GM18499 (cell line): ENCODE results near the gene CYP2W1.
"Not testable (repeated sequence)": the region's sequence is repeated elsewhere in the genome, so short reads cannot be mapped to it uniquely, and the experiment has no call there.

Source experiments
- ATAC-seq: cut with Tn5 transposase; IDR thresholded peaks from one replicate; pipeline ENCODE4 v1.9.1; 2021; ENCODE audit warnings: moderate number of reproducible peaks; ENCODE audit not compliant: insufficient read depth, unreplicated experiment

Gene CYP2W1

GRCh38 chr7:1024876-1025742 lies 42.1 kb downstream of the CYP2W1 start:
- no peak for ATAC-seq

GRCh38 chr7:1025743-1026581 lies 43.0 kb downstream of the CYP2W1 start:
- no peak for ATAC-seq

DNA sequence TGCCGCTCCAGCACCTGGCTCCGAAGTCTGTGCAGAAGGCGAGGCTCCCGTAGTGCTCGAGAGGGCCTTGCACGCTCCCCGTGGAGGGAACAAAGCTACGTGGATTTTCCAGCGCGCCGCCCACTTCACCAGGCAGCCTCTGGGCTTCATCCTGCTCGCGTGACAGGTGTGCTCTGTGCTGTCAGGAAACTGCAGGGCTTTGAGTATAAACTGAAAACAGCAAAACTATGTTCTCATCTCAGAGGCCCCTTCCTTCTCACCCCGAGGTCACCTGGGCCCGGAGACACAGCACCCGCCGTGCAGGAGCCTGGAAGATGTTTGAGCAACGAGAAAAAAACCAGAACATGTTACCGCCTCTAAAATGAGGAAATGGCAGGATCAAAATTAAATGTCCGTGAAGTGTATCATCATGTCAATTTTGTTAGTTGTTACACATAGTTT lies 43.8 kb downstream of the CYP2W1 start:
- no peak for ATAC-seq

DNA sequence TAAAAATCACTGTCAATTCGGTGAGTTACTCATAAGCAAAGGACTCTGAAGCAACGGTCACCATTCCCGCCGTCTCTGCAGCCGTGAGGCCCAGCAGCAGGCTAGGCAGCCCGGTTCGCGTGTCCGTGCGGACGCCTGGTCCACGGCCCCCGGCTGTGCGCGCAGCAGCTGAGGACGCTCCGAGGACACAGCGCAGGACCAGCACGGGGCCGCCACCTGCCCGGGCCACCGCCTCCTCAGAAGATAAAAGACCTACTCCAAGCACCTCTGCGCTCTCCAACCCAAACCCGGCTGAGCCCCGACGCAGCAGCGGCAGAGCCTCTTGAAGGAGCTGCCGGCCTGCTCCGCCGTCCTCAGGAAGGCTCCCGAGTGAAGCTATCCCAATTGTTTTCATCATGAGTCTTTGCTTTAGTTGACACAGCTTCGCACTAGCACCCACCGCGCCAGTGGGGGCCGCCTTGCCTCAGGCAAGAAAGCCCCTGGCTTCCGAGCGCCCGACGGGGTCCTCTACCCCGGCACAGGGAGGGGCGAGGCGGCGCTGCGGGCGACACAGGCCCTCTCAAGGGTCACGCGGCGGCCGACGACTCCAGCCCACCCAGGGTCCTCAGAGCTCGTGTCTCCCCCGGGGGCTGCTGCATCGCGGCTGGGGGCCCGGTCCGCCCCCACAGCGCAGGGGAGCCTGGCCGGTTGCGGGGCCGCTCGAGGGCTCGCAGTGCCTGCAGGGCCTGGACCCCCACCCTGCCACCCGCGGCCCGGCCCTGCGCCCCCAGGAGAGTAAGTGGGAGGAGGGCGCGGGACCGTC lies 44.5 kb downstream of the CYP2W1 start:
- no peak for ATAC-seq

- ATAC-seq, result no peak
These were observed 45.2 kb downstream of the CYP2W1 start for GRCh38 chr7:1028044-1028770.

- no peak for ATAC-seq
These were observed 46.0 kb downstream of the CYP2W1 start for GRCh38 chr7:1028775-1029636.

DNA sequence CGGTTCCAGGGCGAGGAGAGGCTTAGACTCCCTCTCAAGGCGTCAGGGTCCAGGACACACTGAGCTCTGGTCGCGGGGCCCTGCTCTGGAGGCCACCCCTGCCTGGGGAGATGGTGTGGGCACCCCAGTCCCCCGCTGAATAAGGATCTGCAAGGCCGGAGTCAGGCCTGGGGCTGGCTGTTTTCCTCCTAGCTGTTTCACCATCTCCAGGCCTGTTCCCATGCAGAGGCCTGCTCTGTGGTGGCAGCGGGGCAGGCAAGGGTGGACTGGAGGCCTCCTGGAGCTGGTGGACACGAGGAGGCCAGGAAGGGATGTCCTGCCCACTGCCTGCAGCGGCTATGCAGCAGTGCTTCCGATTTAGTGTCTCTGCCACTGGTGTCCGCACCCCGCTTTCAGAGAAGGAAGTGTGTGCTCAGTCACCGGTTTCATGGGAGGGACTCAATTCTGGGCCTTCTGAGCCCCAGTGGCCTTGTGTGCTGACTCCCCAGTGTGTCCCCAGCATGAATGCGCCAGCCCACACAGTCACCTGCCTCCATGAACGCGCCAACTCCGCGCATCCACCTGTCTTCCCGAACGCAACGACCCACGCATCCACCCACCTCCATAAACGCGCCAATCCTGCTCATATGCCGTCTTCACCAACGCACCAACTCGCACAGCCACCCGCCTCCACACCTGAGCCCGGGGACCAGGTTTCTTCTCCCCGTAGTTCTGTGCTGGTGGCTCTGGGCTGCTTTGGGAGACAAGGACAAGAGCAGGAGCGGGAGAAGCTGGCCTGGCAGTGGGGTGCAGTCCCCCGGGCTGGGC lies 46.9 kb downstream of the CYP2W1 start:
- no peak for ATAC-seq

- ATAC-seq, result no peak
These were observed 47.6 kb downstream of the CYP2W1 start for GRCh38 chr7:1030444-1031070.

DNA sequence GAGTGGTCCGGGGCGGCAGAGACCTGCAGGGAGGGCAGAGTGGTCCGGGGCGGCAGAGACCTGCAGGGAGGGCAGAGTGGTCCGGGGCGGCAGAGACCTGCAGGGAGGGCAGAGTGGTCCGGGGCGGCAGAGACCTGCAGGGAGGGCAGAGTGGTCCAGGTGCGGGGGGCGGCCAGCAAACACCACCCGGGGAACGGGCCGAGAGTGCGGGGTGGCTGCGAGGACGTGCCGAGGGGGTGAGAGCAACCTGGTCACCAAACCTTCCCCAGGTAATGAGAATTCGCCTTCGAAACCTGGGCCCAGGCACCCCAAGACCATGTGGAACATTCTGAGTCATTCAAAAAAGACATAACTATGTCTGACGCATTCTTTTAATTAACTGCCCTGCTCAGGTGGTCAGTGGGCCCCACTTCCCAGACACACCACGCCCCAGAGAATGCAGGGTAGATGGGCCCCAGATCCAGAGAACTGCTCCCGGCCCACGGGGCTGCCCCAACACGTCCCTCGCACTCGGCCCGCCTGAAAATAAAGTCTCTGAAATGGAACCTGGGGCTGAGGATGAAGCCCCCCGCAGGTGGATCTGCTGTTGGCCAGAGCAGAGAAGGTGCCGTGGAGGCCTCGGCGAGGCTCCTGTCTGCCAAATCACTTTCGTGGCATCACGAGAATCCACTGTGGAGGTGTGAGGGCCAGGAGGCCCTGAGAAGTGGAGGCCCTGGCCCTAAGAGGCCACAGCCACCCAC lies 48.9 kb downstream of the CYP2W1 start:
- ATAC-seq, result no peak

GRCh38 chr7:1032536-1033181 lies 49.7 kb downstream of the CYP2W1 start:
- no peak for ATAC-seq

DNA sequence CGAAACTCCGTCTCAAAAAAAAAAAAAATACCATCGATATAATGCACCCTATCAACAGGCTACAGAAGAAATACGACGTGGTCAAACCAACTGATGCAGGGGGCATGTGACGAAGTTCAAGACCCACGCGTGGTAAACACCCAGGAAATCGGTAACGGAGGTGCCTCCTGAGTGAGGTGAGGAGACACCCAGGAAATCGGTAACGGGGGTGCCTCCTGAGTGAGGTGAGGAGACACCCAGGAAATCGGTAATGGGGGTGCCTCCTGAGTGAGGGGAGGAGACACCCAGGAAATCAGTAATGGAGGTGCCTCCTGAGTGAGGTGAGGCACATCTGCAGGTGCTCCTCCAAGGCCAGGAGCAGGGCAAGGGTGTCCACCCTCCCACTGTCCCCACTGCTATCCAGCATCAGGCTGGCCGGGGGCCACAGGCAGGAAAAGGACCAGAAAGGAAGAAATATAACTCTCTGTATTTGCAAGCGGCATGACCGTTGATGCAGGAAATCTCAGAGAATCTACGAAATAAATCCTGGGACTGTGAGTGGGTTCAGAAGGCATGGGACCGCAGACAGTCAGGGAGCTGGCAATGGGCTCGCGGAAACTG lies 50.7 kb downstream of the CYP2W1 start:
- no peak for ATAC-seq

DNA sequence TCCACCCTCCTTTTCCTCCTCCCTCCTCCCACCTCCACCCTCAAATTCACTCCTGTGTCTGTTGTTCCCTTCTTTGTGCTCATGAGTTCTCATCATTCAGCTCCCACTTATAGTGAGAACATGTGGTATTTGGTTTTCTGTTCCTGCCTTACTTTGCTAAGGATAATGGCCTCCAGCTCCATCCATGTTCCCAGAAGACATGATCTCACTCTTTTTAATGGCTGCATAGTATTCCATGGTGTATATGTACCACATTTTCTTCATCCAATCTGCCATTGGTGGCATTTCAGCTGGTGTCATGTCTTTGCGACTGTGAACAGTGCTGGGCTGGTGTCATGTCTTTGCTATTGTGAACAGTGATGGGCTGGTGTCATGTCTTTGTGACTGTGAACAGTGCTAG lies 51.8 kb downstream of the CYP2W1 start:
- ATAC-seq, result not testable (repeated sequence)

DNA sequence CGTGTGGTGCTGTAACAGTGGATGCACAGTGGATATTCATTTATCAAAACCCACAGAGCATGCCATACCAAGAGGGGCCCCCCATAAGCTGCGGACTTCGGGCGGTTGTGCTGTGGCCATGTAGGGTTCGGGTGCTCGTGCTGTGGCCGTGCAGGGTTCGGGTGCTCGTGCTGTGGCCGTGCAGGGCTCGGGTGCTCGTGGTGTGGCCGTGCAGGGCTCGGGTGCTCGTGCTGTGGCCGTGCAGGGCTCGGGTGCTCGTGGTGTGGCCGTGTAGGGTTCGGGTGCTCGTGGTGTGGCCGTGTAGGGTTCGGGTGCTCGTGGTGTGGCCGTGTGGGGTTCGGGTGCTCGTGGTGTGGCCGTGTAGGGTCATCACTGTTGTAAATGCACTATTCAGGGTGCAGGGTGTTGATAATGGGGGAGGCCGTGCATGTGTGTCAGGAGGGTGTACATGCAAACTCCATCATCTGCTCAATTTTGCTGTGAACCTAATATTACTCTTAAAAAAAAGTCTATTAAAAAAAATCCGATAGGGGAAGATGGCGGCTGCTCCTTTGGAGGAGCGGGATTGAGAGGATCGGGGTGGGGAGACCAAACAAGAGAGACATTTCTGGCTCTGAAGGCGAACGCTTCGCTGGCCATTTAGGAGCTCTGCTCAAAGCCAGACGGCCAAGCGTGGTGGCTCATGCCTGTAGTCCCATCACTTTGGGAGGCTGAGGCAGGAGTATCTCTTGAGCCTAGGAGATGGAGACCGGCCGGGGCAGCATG lies 53.4 kb downstream of the CYP2W1 start:
- ATAC-seq, result not testable (repeated sequence)
